ENCODE measurements around the gene METTL8.

- TF ChIP-seq CTCF (conservative IDR thresholded peaks at IDR 0.05) (no peak), ZFX (IDR thresholded peaks at IDR 0.05) (no peak)
Observed at GRCh38 chr2:171341394-171342066, 92.3 kb downstream of the METTL8 start.
